ENCODE data around the gene GMPR.

DNA sequence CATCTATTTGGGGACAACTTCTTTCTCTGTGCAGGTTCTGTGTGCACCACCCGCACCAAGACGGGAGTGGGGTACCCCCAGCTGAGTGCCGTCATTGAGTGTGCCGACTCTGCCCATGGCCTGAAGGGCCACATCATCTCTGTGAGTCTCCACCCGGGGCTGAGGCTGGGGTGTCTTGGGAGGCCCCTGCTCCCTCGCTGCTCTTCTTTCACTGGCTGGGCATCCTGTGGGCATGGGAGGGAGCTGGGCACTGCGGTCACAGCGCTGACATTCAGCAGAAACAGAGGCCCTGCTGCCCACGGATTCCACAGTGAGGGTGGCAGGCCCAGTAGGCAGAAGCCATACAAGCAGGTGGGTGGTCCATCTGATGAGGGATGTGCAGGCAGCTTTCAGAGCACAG, 40.4 kb downstream of the GMPR start:
- TF ChIP-seq ZFP30 (CRISPR knock-in tag; IDR thresholded peaks at IDR 0.05): no peak
- TF ChIP-seq TCF4 (CRISPR knock-in tag; IDR thresholded peaks at IDR 0.05; ENCODE audit: borderline replicate concordance): no peak
- TF ChIP-seq OSR1 (CRISPR knock-in tag; IDR thresholded peaks at IDR 0.05): no peak
- no peak for TF ChIP-seq ARNTL (CRISPR knock-in tag; IDR thresholded peaks at IDR 0.05; ENCODE audit: borderline replicate concordance, low read depth)
- TF ChIP-seq, protein P1, sequence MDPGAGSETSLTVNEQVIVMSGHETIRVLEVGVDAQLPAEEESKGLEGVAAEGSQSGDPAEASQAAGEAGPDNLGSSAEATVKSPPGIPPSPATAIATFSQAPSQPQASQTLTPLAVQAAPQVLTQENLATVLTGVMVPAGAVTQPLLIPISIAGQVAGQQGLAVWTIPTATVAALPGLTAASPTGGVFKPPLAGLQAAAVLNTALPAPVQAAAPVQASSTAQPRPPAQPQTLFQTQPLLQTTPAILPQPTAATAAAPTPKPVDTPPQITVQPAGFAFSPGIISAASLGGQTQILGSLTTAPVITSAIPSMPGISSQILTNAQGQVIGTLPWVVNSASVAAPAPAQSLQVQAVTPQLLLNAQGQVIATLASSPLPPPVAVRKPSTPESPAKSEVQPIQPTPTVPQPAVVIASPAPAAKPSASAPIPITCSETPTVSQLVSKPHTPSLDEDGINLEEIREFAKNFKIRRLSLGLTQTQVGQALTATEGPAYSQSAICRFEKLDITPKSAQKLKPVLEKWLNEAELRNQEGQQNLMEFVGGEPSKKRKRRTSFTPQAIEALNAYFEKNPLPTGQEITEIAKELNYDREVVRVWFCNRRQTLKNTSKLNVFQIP (CRISPR knock-in tag; IDR thresholded peaks at IDR 0.05; ENCODE audit: borderline replicate concordance, low read depth): no peak
- TF ChIP-seq, protein P2, sequence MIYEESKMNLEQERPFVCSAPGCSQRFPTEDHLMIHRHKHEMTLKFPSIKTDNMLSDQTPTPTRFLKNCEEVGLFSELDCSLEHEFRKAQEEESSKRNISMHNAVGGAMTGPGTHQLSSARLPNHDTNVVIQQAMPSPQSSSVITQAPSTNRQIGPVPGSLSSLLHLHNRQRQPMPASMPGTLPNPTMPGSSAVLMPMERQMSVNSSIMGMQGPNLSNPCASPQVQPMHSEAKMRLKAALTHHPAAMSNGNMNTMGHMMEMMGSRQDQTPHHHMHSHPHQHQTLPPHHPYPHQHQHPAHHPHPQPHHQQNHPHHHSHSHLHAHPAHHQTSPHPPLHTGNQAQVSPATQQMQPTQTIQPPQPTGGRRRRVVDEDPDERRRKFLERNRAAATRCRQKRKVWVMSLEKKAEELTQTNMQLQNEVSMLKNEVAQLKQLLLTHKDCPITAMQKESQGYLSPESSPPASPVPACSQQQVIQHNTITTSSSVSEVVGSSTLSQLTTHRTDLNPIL (CRISPR knock-in tag; IDR thresholded peaks at IDR 0.05; ENCODE audit: low read depth): no peak
- no peak for TF ChIP-seq ESRRG (CRISPR knock-in tag; IDR thresholded peaks at IDR 0.05)
